HL-60 (cell line): Measurements from ENCODE around the gene HMOX1.

Source experiments
- TF ChIP-seq, protein P1 (sequence below): IDR thresholded peaks from one replicate; pipeline ENCODE4 v1.5.1; 2011; ENCODE audit warnings: low read length, control low read depth, inconsistent platforms; ENCODE audit not compliant: insufficient read depth
- TF ChIP-seq, protein P2 (sequence below): IDR thresholded peaks from 2 replicates; pipeline ENCODE4 v1.6.1; 2012; ENCODE audit warnings: low read depth; ENCODE audit not compliant: insufficient replicate concordance

DNA sequence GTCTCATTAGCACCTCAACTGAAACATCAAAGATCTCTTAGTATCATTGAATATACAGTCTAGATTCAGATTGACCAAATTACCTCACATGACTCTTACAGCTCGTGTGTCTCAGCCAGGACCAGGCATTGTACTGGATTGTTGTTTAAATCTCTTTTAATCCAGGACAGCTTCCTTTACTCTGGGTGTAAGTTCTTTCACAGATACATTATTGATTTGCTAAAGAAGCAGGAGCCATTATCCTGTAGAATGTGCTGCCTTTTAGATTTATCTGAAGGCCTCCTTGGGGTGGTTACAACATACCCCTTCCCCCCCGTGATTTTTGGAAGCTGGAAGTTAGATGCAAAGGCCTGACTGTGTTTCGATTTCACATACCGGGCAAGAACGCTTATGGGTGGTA is 23.3 kb downstream of the HMOX1 start:
- TF ChIP-seq, protein P1, sequence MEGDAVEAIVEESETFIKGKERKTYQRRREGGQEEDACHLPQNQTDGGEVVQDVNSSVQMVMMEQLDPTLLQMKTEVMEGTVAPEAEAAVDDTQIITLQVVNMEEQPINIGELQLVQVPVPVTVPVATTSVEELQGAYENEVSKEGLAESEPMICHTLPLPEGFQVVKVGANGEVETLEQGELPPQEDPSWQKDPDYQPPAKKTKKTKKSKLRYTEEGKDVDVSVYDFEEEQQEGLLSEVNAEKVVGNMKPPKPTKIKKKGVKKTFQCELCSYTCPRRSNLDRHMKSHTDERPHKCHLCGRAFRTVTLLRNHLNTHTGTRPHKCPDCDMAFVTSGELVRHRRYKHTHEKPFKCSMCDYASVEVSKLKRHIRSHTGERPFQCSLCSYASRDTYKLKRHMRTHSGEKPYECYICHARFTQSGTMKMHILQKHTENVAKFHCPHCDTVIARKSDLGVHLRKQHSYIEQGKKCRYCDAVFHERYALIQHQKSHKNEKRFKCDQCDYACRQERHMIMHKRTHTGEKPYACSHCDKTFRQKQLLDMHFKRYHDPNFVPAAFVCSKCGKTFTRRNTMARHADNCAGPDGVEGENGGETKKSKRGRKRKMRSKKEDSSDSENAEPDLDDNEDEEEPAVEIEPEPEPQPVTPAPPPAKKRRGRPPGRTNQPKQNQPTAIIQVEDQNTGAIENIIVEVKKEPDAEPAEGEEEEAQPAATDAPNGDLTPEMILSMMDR, result no peak
- TF ChIP-seq, protein P2, sequence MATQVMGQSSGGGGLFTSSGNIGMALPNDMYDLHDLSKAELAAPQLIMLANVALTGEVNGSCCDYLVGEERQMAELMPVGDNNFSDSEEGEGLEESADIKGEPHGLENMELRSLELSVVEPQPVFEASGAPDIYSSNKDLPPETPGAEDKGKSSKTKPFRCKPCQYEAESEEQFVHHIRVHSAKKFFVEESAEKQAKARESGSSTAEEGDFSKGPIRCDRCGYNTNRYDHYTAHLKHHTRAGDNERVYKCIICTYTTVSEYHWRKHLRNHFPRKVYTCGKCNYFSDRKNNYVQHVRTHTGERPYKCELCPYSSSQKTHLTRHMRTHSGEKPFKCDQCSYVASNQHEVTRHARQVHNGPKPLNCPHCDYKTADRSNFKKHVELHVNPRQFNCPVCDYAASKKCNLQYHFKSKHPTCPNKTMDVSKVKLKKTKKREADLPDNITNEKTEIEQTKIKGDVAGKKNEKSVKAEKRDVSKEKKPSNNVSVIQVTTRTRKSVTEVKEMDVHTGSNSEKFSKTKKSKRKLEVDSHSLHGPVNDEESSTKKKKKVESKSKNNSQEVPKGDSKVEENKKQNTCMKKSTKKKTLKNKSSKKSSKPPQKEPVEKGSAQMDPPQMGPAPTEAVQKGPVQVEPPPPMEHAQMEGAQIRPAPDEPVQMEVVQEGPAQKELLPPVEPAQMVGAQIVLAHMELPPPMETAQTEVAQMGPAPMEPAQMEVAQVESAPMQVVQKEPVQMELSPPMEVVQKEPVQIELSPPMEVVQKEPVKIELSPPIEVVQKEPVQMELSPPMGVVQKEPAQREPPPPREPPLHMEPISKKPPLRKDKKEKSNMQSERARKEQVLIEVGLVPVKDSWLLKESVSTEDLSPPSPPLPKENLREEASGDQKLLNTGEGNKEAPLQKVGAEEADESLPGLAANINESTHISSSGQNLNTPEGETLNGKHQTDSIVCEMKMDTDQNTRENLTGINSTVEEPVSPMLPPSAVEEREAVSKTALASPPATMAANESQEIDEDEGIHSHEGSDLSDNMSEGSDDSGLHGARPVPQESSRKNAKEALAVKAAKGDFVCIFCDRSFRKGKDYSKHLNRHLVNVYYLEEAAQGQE, result no peak
